AG08395 (cell line): ENCODE results near the gene ZP1.

Experiments used
- DNase-seq: peaks from one replicate; pipeline ENCODE4 v3.0.0; 2012; ENCODE audit warnings: mixed read lengths, low spot score

ZP1 gene

DNA sequence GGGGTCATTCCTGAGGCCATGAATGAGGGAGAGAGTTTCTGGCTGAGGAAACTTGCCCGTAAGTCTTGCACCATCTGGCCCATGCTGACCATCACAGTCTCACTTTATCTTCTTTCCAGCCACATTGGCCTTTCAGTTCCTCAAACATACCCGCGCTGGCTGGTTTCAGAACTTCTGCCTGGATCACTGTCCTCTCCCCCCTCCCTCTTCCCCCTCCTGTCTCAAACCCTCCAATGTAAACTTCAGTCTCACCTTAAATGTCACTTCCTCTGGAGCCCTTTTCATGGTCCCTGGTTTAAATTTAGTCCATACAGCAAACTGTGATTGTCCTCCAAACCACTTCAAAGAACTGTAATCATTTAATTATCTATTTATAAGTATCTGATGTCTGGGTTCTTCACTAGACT lies 42.9 kb downstream of the ZP1 start:
- no peak for DNase-seq

GRCh38 chr11:60910711-60911380 lies 43.5 kb downstream of the ZP1 start:
- no peak for DNase-seq

GRCh38 chr11:60912223-60912850 lies 45.0 kb downstream of the ZP1 start:
- DNase-seq: no peak

DNA sequence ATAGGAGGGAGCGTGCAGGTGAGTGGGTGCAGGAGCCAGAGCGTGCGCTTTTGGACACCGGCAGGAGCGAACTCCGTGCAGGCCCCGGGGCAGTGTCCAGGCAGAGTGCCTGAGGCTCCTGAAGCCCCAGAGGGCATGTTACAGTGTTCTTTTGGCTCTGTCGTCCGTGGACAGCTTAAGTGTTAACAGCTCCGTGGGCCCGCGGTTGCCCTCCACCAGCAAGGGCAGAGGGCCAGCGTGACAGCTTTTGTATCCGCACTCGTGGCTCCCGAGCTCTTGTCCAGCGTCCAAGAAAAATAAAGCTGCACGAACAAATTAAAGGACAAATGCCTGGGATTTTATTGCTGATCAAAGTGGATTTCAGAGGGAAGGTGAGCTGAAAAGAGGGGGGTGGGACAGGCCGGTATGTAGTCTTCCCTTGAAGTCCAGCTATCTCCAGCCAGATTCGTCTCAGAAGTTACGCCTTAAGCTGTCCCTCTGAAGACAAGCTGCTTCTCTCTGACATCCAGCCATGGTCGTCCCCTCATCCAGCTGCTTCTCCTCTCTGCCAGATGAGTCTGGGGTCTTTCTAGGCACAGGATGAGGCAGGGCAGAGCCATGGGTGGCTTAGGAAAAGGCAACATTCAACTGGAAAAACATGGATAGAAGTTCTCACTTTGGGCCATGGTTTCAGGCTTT lies 45.6 kb downstream of the ZP1 start:
- DNase-seq: no peak

DNA sequence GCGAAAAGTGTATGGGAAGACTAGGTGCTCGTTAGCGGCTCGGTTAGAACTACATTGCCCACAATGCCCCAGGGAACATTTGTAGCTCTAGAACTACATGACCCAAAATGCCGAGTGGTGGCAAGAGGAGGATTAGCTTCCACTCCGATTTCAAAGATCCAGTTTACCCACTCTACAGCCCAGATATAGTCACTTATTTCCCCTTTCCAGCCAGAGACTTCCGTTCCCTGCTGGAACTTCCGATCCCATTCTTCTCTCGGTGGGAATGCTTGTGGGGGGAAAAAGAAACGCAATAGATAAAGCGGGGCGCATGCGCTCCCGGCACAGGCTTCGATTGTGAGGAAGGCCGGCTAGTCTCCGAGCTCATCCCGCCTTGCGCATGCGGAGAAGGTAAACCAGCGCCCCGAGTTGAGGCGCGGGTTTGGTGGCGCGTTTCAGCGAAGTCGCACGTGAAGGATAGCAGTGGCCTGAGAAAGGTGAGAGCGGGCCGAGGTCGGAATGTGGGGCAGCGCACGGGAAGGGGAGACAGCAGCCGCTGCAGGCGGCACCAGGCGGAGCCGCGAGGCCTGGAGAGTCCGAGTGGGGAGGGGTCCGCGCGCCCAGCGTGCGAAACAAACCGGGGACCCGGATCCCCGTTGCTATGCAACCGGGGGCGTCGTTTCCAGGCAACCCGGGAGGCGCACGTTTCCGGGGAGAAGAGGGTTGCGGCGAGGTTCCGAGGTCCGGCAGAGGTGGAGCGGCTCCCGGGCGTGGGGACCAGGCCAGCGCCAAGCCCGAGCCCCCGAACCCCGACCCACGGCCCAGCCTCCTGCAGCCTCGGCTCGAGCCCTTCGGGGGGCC lies 46.7 kb downstream of the ZP1 start, which contains the start of gene TMEM109:
Gene TMEM109, plus strand, starts transcription at position 366 of the 840 bp plus-strand sequence. CDS start 5,536 bp downstream, outside the sequence.
- peak; percentile 96 for DNase-seq

GRCh38 chr11:60914633-60915247 lies 47.4 kb downstream of the ZP1 start:
- peak; percentile 40 for DNase-seq

- peak; percentile 76 for DNase-seq
These were observed 48.0 kb downstream of the ZP1 start for GRCh38 chr11:60915248-60915914.

DNA sequence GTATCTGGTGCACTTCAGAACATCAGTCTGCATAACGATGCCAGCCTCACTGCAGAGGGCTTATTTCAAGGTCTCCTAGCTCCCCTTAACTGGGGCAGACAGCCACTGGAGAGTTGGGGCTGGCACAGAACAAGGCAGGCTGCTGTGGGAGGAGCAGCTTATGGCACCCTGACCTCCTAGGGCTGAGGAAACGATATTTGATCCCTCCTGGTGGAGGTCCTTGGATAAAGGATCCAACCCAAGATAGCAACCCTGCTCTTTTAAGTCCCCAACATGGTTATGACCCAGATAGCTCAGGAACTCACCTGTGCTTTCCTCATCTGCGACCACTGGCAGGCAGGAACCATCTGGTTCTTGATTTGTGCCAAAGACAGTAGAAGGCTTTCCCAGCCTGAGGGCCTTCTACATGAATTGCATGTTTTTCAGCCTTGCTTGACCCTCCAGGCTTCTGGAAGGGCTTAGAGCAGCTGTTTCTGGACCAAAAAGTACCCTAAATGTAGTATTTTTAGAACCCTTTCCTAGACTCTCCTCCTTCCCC lies 49.4 kb downstream of the ZP1 start:
- DNase-seq: no peak

- no peak for DNase-seq
These were observed 49.9 kb downstream of the ZP1 start for GRCh38 chr11:60917267-60917666.

GRCh38 chr11:60918251-60918938 lies 51.1 kb downstream of the ZP1 start:
- no peak for DNase-seq

GRCh38 chr11:60918939-60919265 lies 51.6 kb downstream of the ZP1 start:
- peak; percentile 33 for DNase-seq

GRCh38 chr11:60919320-60919719 lies 52.0 kb downstream of the ZP1 start:
- DNase-seq: no peak

DNA sequence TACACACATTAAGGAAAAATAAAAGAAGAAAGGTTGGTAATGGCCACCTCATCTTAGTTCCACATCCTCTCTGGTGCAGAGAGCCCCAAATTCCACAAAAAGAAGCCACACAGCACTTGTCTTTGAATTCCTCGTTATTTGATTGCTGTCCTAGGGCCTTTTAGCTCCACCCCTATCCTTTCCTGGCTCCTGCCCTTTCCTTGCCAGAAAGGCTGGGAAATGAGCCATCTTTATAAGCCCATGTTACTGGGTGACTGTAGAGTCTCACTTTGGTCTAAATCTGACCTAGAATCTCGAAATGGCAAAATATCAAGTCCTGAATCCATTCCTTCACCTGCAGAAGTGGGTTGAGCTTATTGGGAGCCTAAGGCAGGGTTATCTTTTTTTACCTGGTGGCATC lies 52.6 kb downstream of the ZP1 start:
- DNase-seq: no peak

- DNase-seq: no peak
These were observed 53.9 kb downstream of the ZP1 start for GRCh38 chr11:60921259-60921658.

DNA sequence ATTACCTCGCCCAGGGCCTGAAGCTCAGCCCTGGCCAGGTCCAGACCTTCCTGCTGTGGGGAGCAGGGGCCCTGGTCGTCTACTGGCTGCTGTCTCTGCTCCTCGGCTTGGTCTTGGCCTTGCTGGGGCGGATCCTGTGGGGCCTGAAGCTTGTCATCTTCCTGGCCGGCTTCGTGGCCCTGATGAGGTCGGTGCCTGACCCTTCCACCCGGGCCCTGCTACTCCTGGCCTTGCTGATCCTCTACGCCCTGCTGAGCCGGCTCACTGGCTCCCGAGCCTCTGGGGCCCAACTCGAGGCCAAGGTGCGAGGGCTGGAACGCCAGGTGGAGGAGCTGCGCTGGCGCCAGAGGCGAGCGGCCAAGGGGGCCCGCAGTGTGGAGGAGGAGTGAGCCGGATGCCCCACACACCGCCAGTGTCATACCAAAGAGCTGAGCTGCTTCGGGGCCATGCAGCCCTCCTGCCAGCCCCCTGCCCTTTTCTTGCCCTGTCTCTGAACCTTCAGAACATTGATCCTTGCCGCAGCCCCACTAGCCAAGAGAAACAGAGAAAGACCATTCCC lies 54.5 kb downstream of the ZP1 start:
- no peak for DNase-seq

GRCh38 chr11:60922906-60923305 lies 55.6 kb downstream of the ZP1 start:
- DNase-seq: no peak

- no peak for DNase-seq
These were observed 56.0 kb downstream of the ZP1 start for GRCh38 chr11:60923326-60923725.

DNA sequence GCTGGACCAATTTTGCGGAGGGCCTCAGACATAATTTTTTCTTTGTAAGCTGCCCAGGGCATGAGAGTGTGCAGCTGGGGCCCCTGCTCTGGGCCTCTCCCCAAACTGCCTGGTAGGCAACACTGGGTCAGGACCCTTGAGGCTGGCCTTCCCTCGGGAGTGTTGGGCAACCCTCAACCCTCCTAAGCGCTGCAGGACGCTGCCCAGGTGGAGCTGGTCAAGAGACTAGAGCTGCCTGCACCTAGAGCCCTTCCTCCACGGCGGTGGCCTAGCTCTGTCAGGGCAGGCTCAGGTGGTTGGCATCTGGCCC lies 56.4 kb downstream of the ZP1 start:
- no peak for DNase-seq

DNA sequence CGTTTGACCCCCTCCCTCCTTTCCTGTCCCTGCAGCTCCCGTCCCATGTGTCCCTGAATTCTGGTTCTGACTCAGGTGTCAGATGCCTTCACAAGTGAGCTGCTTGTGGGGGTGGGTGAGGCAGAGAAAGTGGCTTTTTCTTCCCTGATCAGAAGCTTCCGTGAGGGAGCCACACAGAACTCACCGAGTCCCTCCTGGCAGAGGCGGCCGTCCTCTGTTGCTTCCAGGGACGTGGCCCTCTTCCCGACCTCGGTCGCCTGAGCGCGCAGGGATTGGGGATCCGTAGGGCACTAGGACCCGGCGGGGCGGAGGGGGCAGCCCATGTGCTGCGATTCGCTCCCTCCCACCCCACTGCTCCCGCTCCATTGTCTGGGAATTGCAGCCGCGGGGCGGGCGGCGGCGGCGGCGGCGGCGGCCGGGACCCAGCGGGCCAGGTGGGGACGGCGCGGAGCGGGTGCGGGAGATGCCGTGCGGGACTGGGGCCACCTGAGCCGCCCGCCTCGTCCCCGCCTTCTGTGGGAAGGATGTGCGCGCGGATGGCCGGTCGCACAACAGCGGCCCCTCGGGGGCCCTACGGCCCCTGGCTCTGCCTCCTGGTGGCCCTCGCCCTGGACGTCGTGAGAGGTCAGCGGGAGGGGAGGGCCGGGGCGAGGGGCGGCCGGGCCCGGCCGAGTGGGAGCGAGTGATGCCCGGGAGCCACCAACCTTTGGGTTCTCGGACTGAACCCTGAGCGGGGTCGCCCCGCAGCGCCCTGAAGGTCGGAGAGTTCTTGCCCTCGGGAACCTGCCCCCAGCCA lies 57.0 kb downstream of the ZP1 start, which contains the start of gene TMEM132A:
Gene TMEM132A, plus strand, starts transcription at position 351 of the 796 bp plus-strand sequence. Its CDS starts 174 bp downstream, at position 525.
- DNase-seq: peak; percentile 92
